Left hindlimb (tissue), 1 donor: ENCODE results near the gene NRL.
"Not testable (repeated sequence)": the region's sequence is repeated elsewhere in the genome, so short reads cannot be mapped to it uniquely, and the experiment has no call there.

Experiments
- DNase-seq: peaks from one replicate; pipeline ENCODE4 v3.0.0-alpha.2; 2018

NRL gene

GRCh38 chr14:24123424-24124417 is 9.0 kb upstream of the NRL start:
- DNase-seq: no peak

- DNase-seq: no peak
These were observed 8.1 kb upstream of the NRL start for GRCh38 chr14:24122898-24123297.

- DNase-seq: no peak
These were observed 7.7 kb upstream of the NRL start for GRCh38 chr14:24122416-24122815.

- DNase-seq: no peak
These were observed 6.5 kb upstream of the NRL start for GRCh38 chr14:24121210-24121609.

- no peak for DNase-seq
These were observed 4.9 kb upstream of the NRL start for GRCh38 chr14:24119691-24120090.

- no peak for DNase-seq
These were observed 2.4 kb upstream of the NRL start for GRCh38 chr14:24117179-24117578.

- no peak for DNase-seq
These were observed 1.5 kb upstream of the NRL start for GRCh38 chr14:24116128-24116814.

GRCh38 chr14:24115422-24116127 is 826 bp upstream of the NRL start:
- no peak for DNase-seq

- DNase-seq: peak; percentile 87
These were observed 783 bp downstream of the NRL start for GRCh38 chr14:24113801-24114531.

GRCh38 chr14:24113379-24113800 is 1.4 kb downstream of the NRL start:
- no peak for DNase-seq

GRCh38 chr14:24110523-24110922 is 4.2 kb downstream of the NRL start:
- no peak for DNase-seq

GRCh38 chr14:24110060-24110459 is 4.7 kb downstream of the NRL start:
- DNase-seq: no peak

- no peak for DNase-seq
These were observed 6.3 kb downstream of the NRL start for GRCh38 chr14:24108336-24108874.

GRCh38 chr14:24106672-24107271 is 8.0 kb downstream of the NRL start:
- DNase-seq: no peak

GRCh38 chr14:24105609-24106239 is 9.0 kb downstream of the NRL start:
- DNase-seq: not testable (repeated sequence)

- no peak for DNase-seq
These were observed 11.3 kb downstream of the NRL start for GRCh38 chr14:24103451-24103850.

- DNase-seq: no peak
These were observed 12.2 kb downstream of the NRL start for GRCh38 chr14:24102357-24103048.

- DNase-seq: no peak
These were observed 13.7 kb downstream of the NRL start for GRCh38 chr14:24100982-24101494.

- no peak for DNase-seq
These were observed 14.4 kb downstream of the NRL start for GRCh38 chr14:24100197-24100981.
